HEK293 (cell line): Measurements from ENCODE around the gene CACNA1B.

Source experiments
- CTCF ChIA-PET: fragments of 350-600 bp; formaldehyde crosslinking; extraction: SDS; loops from one replicate; lab custom pipeline; 2021; ENCODE audit warnings: antibody characterized with exemption; lab: Yijun Ruan, JAX
- POLR2A ChIA-PET: fragments of 300-600 bp; formaldehyde crosslinking; extraction: SDS; loops from one replicate; lab custom pipeline; 2020; ENCODE audit warnings: antibody characterized with exemption, inconsistent platforms; lab: Yijun Ruan, JAX
- H3K27ac ChIP-seq: fragments of 200-500 bp; sonication (Bioruptor generic); 2 replicates; pipeline ENCODE4 v1.5.1; 2014; ENCODE audit warnings: low read depth, low read length, control low read depth, inconsistent platforms; ENCODE audit errors: extremely low read depth
- H3K36me3 ChIP-seq, 2 experiments: fragments of 200-500 bp in 1 of 2; sonication (Bioruptor generic) in 1 of 2; 1 replicate in 1 of 2; 2 replicates in 1 of 2; pipeline ENCODE4 v1.5.1; 2014 to 2017; ENCODE audit warnings: inconsistent platforms in 2 of 2, low read length in 2 of 2; ENCODE audit not compliant: control insufficient read depth in 2 of 2, insufficient read depth in 1 of 2
- H3K4me1 ChIP-seq: fragments of 200-500 bp; sonication (Bioruptor generic); 2 replicates; pipeline ENCODE4 v1.5.1; 2014; ENCODE audit warnings: mild to moderate bottlenecking, low read length, inconsistent platforms; ENCODE audit not compliant: control insufficient read depth, insufficient read depth
- H3K4me3 ChIP-seq: 2 replicates; pipeline ENCODE4 v1.5.1; 2011; ENCODE audit warnings: low read depth, mild to moderate bottlenecking, control low read depth, low read length, moderate library complexity
- H3K9me3 ChIP-seq: fragments of 200-500 bp; sonication (Bioruptor generic); 2 replicates; pipeline ENCODE4 v1.5.1; 2014; ENCODE audit warnings: low read depth, low read length, inconsistent platforms; ENCODE audit not compliant: control insufficient read depth, insufficient read depth
- BCL11A ChIP-seq: fragments of 450-650 bp; formaldehyde crosslinking; IDR thresholded peaks from 2 replicates; pipeline ENCODE4 v1.5.1; 2016; ENCODE audit warnings: low read depth, missing biosample characterization, missing genetic modification characterization
- GFI1B ChIP-seq: fragments of 450-650 bp; formaldehyde crosslinking; IDR thresholded peaks from 2 replicates; pipeline ENCODE4 v1.5.1; 2016; ENCODE audit warnings: missing biosample characterization, missing genetic modification characterization
- GLIS2 ChIP-seq: fragments of 450-650 bp; formaldehyde crosslinking; IDR thresholded peaks from 2 replicates; pipeline ENCODE4 v1.5.1; 2016; ENCODE audit warnings: missing biosample characterization, missing genetic modification characterization
- KLF8 ChIP-seq: fragments of 450-650 bp; formaldehyde crosslinking; IDR thresholded peaks from 2 replicates; pipeline ENCODE4 v1.5.1; 2016; ENCODE audit warnings: missing biosample characterization, missing genetic modification characterization
- KLF9 ChIP-seq: fragments of 450-650 bp; formaldehyde crosslinking; IDR thresholded peaks from 2 replicates; pipeline ENCODE4 v1.5.1; 2016; ENCODE audit warnings: missing biosample characterization, missing genetic modification characterization, low read depth
- MEIS1 ChIP-seq: sonication (generic); formaldehyde crosslinking; IDR thresholded peaks from 2 replicates; pipeline ENCODE4 v1.8.1; 2022; ENCODE audit warnings: missing genetic modification reagents, mild to moderate bottlenecking, borderline replicate concordance
- YY2 ChIP-seq: fragments of 450-650 bp; formaldehyde crosslinking; IDR thresholded peaks from 2 replicates; pipeline ENCODE4 v1.5.1; 2016; ENCODE audit warnings: missing biosample characterization, missing genetic modification characterization
- ZFP37 ChIP-seq: fragments of 450-650 bp; formaldehyde crosslinking; IDR thresholded peaks from 2 replicates; pipeline ENCODE4 v1.5.1; 2016; ENCODE audit warnings: missing biosample characterization, missing genetic modification characterization
- ZNF133 ChIP-seq: fragments of 450-650 bp; formaldehyde crosslinking; IDR thresholded peaks from 2 replicates; pipeline ENCODE4 v1.5.1; 2016; ENCODE audit warnings: missing biosample characterization, missing genetic modification characterization
- ZNF138 ChIP-seq: fragments of 450-650 bp; formaldehyde crosslinking; IDR thresholded peaks from 2 replicates; pipeline ENCODE4 v1.5.1; 2016; ENCODE audit warnings: missing biosample characterization, missing genetic modification characterization, borderline replicate concordance
- ZNF140 ChIP-seq: fragments of 450-650 bp; formaldehyde crosslinking; IDR thresholded peaks from 2 replicates; pipeline ENCODE4 v1.5.1; 2016; ENCODE audit warnings: missing biosample characterization, missing genetic modification characterization
- ZNF155 ChIP-seq: fragments of 450-650 bp; formaldehyde crosslinking; IDR thresholded peaks from 2 replicates; pipeline ENCODE4 v1.5.1; 2016; ENCODE audit warnings: missing biosample characterization, missing genetic modification characterization
- ZNF174 ChIP-seq: fragments of 450-650 bp; formaldehyde crosslinking; IDR thresholded peaks from 2 replicates; pipeline ENCODE4 v1.5.0; 2017; ENCODE audit warnings: missing biosample characterization, mild to moderate bottlenecking, missing genetic modification characterization
- ZNF19 ChIP-seq: fragments of 450-650 bp; formaldehyde crosslinking; IDR thresholded peaks from 2 replicates; pipeline ENCODE4; 2016; ENCODE audit warnings: missing biosample characterization, missing genetic modification characterization, low read depth
- ZNF223 ChIP-seq: fragments of 450-650 bp; formaldehyde crosslinking; IDR thresholded peaks from 2 replicates; pipeline ENCODE4 v1.5.1; 2016; ENCODE audit warnings: missing biosample characterization, missing genetic modification characterization
- ZNF239 ChIP-seq: fragments of 450-650 bp; formaldehyde crosslinking; IDR thresholded peaks from 2 replicates; pipeline ENCODE4 v1.5.1; 2016; ENCODE audit warnings: missing biosample characterization, missing genetic modification characterization
- ZNF341 ChIP-seq: fragments of 450-650 bp; formaldehyde crosslinking; IDR thresholded peaks from 2 replicates; pipeline ENCODE4; 2016; ENCODE audit warnings: low read depth, missing biosample characterization, missing genetic modification characterization
- ZNF391 ChIP-seq: fragments of 450-650 bp; formaldehyde crosslinking; IDR thresholded peaks from 2 replicates; pipeline ENCODE4 v1.5.1; 2016; ENCODE audit warnings: low read depth, missing biosample characterization, missing genetic modification characterization, borderline replicate concordance
- ZNF394 ChIP-seq: fragments of 450-650 bp; formaldehyde crosslinking; IDR thresholded peaks from 2 replicates; pipeline ENCODE4 v1.5.1; 2016; ENCODE audit warnings: missing biosample characterization, missing genetic modification characterization, mild to moderate bottlenecking, moderate library complexity, borderline replicate concordance
- ZNF48 ChIP-seq: fragments of 450-650 bp; formaldehyde crosslinking; IDR thresholded peaks from 2 replicates; pipeline ENCODE4 v1.5.1; 2016; ENCODE audit warnings: missing biosample characterization, missing genetic modification characterization
- ZNF521 ChIP-seq: fragments of 450-650 bp; formaldehyde crosslinking; IDR thresholded peaks from 2 replicates; pipeline ENCODE4 v1.5.1; 2017; ENCODE audit warnings: missing biosample characterization, mild to moderate bottlenecking, missing genetic modification characterization
- ZNF544 ChIP-seq: fragments of 450-650 bp; formaldehyde crosslinking; IDR thresholded peaks from 2 replicates; pipeline ENCODE4 v1.5.0; 2017; ENCODE audit warnings: missing biosample characterization, missing genetic modification characterization
- ZNF548 ChIP-seq: fragments of 450-650 bp; formaldehyde crosslinking; IDR thresholded peaks from 2 replicates; pipeline ENCODE4 v1.5.1; 2016; ENCODE audit warnings: missing biosample characterization, missing genetic modification characterization
- ZNF610 ChIP-seq: fragments of 450-650 bp; formaldehyde crosslinking; IDR thresholded peaks from 2 replicates; pipeline ENCODE4 v1.5.1; 2016; ENCODE audit warnings: missing biosample characterization, missing genetic modification characterization, borderline replicate concordance
- ZXDB ChIP-seq: fragments of 450-650 bp; formaldehyde crosslinking; IDR thresholded peaks from 2 replicates; pipeline ENCODE4 v1.5.1; 2016; ENCODE audit warnings: missing biosample characterization, missing genetic modification characterization
- TF ChIP-seq, protein P1 (sequence below): fragments of 450-650 bp; formaldehyde crosslinking; IDR thresholded peaks from 2 replicates; pipeline ENCODE4 v1.5.1; 2016; ENCODE audit warnings: missing biosample characterization, missing genetic modification characterization
- TF ChIP-seq, protein P2 (sequence below): fragments of 450-650 bp; formaldehyde crosslinking; IDR thresholded peaks from 2 replicates; pipeline ENCODE4 v1.5.1; 2016; ENCODE audit warnings: missing biosample characterization, missing genetic modification characterization

CACNA1B gene

DNA sequence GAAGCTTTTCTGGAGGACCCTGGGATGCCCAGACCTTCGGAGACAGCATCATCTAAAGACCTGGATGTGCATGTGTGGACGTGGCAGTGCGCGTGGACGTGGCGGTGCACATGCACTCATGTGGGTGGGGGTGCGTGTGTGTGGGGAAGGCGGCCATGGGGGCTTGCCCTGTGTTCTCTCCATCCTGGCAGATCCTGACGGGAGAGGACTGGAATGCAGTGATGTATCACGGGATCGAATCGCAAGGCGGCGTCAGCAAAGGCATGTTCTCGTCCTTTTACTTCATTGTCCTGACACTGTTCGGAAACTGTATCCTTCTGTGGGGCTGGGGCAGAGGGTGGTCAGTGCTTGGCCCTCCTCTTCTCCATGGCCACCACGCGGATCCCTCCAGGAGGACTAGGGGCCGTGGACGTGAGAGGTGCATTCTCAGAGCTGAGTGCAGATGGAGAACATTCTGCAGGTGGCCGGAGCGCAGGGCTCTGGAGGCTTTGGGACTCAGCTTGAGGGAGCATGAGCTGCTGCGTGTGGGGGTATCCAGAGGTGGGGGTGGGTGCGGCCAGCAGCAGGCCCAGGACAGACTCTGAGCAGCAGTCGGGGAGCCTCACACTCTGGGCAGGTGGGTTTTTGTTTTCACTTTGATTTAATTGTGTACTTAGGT lies 129.1 kb downstream of the CACNA1B start:
- CTCF ChIA-PET, result no interaction called here
- TF ChIP-seq BCL11A (tag by site-specific recombination) (no peak), ZNF391 (tag by site-specific recombination) (no peak), KLF8 (tag by site-specific recombination) (no peak), ZNF155 (tag by site-specific recombination) (no peak), ZNF521 (no peak), ZXDB (no peak), ZNF223 (tag by site-specific recombination) (no peak), ZNF138 (tag by site-specific recombination) (no peak), KLF9 (tag by site-specific recombination) (no peak), MEIS1 (CRISPR knock-in tag) (no peak), ZNF239 (tag by site-specific recombination) (no peak), GFI1B (no peak), ZNF610 (tag by site-specific recombination) (no peak), ZNF341 (tag by site-specific recombination) (no peak), ZNF19 (tag by site-specific recombination) (no peak), ZFP37 (tag by site-specific recombination) (no peak), ZNF48 (no peak)
- TF ChIP-seq, protein P1, sequence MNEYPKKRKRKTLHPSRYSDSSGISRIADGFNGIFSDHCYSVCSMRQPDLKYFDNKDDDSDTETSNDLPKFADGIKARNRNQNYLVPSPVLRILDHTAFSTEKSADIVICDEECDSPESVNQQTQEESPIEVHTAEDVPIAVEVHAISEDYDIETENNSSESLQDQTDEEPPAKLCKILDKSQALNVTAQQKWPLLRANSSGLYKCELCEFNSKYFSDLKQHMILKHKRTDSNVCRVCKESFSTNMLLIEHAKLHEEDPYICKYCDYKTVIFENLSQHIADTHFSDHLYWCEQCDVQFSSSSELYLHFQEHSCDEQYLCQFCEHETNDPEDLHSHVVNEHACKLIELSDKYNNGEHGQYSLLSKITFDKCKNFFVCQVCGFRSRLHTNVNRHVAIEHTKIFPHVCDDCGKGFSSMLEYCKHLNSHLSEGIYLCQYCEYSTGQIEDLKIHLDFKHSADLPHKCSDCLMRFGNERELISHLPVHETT (tag by site-specific recombination), result no peak
- TF ChIP-seq, protein P2, sequence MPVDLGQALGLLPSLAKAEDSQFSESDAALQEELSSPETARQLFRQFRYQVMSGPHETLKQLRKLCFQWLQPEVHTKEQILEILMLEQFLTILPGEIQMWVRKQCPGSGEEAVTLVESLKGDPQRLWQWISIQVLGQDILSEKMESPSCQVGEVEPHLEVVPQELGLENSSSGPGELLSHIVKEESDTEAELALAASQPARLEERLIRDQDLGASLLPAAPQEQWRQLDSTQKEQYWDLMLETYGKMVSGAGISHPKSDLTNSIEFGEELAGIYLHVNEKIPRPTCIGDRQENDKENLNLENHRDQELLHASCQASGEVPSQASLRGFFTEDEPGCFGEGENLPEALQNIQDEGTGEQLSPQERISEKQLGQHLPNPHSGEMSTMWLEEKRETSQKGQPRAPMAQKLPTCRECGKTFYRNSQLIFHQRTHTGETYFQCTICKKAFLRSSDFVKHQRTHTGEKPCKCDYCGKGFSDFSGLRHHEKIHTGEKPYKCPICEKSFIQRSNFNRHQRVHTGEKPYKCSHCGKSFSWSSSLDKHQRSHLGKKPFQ, result no peak

DNA sequence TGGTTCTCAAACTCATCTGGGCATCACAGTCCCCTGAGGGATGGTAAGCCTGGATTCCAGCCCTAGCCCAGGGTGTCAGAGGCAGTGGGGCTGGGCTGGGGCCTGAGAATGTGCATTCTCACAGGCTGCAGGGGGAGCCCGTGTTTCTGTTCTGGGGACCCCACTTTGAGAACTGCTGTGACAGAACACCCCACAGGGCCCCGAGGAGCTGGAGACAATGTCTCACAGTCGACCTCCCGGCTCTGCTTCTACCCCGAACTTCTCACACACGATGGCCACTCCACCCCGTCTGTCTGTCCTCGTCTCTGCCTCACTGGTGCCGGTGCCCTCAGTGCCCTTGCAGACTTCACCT lies 130.0 kb downstream of the CACNA1B start:
- Histone ChIP-seq H3K36me3 (no peaks in the 10 kb centered on the region), H3K4me1 (no peaks in the 10 kb centered on the region), H3K27ac (no peak overlapping the region), H3K4me3 (no peak overlapping the region), H3K9me3 (no peaks in the 10 kb centered on the region)
- ChIA-PET CTCF (interaction anchor here (0.8 kb wide), 1 partner anchor 11 kb away, joined by 4 read pairs; no protein-coding TSS in a partner anchor), POLR2A (no interaction called here)
- TF ChIP-seq ZNF133 (tag by site-specific recombination), result no peak
- no peak for TF ChIP-seq YY2 (tag by site-specific recombination)
- TF ChIP-seq GLIS2, result no peak
- no peak for TF ChIP-seq ZNF548 (tag by site-specific recombination)
- no peak for TF ChIP-seq ZNF239 (tag by site-specific recombination)
- no peak for TF ChIP-seq ZNF48
- TF ChIP-seq ZNF544 (tag by site-specific recombination), result no peak
- TF ChIP-seq ZNF140 (tag by site-specific recombination), result no peak
- TF ChIP-seq ZNF394 (tag by site-specific recombination), result no peak
- TF ChIP-seq ZNF174 (tag by site-specific recombination), result no peak

More for the DNA sequence above, 129.1 kb downstream of the CACNA1B start:
- Histone ChIP-seq H3K9me3 (no peaks in the 10 kb centered on the region), H3K4me3 (no peak overlapping the region), H3K27ac (no peak overlapping the region), H3K4me1 (no peaks in the 10 kb centered on the region), H3K36me3 (no peaks in the 10 kb centered on the region)
- POLR2A ChIA-PET, result no interaction called here
